ENCODE data around the gene RFX2. TPM values are rescaled to one million over a fixed set of nuclear protein-coding genes. Genes with fewer than 3 reads are reported as not detected.

RFX2 gene
- total RNA-seq, 1 experiment from 2014 or later, result 10.5 TPM

DNA sequence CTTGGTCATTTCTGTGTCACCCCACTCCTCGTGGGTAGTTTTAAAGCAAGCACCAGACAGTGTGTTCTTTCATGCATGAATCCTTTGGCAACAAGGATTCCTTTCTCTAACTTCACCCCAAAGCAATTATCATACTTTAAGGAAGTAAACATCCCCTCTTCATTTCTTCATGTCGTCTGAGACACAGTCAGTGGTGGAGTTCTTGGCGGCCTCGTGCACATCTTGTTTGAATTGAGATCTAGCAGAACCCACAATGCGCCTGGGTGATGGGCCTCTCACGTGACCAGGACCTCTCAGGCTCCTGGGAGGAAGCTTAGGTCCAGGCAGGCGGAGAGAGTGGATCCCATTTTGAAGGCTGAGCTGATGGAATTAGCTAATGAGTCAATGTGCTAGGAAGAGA lies 27.8 kb upstream of the RFX2 start:
- no peaks in the 10 kb centered on the region for H3K4me1 ChIP-seq (ENCODE audit: insufficient read depth, low read length)
- no TSS peak for BruUV-seq (replicated peaks)
- H3K27ac ChIP-seq (ENCODE audit: low read length), result no peak overlapping the region
- H3K79me2 ChIP-seq (ENCODE audit: low read length), result no peaks in the 10 kb centered on the region
- no peak overlapping the region for H3K4me2 ChIP-seq (ENCODE audit: low read length)
- TF ChIP-seq EZH2phosphoT487 (IDR thresholded peaks at IDR 0.05; ENCODE audit: borderline replicate concordance, low read length), result no peak
- TF ChIP-seq, protein P1, sequence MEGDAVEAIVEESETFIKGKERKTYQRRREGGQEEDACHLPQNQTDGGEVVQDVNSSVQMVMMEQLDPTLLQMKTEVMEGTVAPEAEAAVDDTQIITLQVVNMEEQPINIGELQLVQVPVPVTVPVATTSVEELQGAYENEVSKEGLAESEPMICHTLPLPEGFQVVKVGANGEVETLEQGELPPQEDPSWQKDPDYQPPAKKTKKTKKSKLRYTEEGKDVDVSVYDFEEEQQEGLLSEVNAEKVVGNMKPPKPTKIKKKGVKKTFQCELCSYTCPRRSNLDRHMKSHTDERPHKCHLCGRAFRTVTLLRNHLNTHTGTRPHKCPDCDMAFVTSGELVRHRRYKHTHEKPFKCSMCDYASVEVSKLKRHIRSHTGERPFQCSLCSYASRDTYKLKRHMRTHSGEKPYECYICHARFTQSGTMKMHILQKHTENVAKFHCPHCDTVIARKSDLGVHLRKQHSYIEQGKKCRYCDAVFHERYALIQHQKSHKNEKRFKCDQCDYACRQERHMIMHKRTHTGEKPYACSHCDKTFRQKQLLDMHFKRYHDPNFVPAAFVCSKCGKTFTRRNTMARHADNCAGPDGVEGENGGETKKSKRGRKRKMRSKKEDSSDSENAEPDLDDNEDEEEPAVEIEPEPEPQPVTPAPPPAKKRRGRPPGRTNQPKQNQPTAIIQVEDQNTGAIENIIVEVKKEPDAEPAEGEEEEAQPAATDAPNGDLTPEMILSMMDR (conservative IDR thresholded peaks at IDR 0.05; ENCODE audit: low read depth, low read length), result no peak
- no peak for TF ChIP-seq EZH2 (IDR thresholded peaks at IDR 0.05; ENCODE audit: low read length, unreplicated experiment)
- no peaks in the 10 kb centered on the region for H3K27me3 ChIP-seq (ENCODE audit: low read length)
- ChIA-PET CTCF (interaction anchor here (0.6 kb wide), 1 partner anchor 501 kb away, joined by 3 read pairs; no protein-coding TSS in a partner anchor), POLR2A (ENCODE audit: unreplicated experiment) (no interaction called here)
- H3K9ac ChIP-seq (ENCODE audit: low read length), result no peak overlapping the region
- no peak for DNase-seq
- no peaks in the 10 kb centered on the region for H3K9me2 ChIP-seq (replicated peaks; ENCODE audit: low read length)
- no peaks in the 10 kb centered on the region for H3K36me3 ChIP-seq (ENCODE audit: low read depth, low read length)
- intact Hi-C loops (cut with micrococcal nuclease), result no loop called here
- no peak overlapping the region for H2AFZ ChIP-seq (ENCODE audit: low read length)
- H4K20me1 ChIP-seq (ENCODE audit: low read length), result no peaks in the 10 kb centered on the region
- no peak overlapping the region for H3K4me3 ChIP-seq (ENCODE audit: low read length)
- H3K9me3 ChIP-seq (ENCODE audit: low read length), result no peaks in the 10 kb centered on the region
- H3F3A ChIP-seq (ENCODE audit: low read length, unreplicated experiment), result no peaks in the 10 kb centered on the region
- ATAC-seq, result no peak

DNA sequence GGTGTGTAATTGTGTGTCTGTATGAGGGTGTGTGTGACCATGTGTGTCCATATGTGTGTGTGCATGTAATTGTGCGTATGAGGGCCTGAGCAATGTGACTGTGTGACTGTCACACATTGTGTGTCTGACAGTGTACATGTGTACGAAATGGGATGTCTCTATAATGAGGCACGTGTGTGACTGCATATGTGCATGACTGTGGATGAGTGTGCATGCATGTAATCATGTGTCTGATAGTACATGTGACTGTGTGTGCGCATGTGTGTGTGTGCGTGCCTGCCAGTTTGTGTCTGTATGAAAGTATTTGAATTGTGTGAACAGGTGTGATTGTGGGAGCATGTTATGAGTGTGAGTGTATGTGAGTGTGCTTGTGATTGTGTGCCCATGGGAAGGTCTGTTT lies 22.9 kb upstream of the RFX2 start:
- no TSS peak for BruUV-seq (replicated peaks)
- H3K4me2 ChIP-seq (ENCODE audit: low read length), result no peak overlapping the region
- no peak for TF ChIP-seq EZH2phosphoT487 (IDR thresholded peaks at IDR 0.05; ENCODE audit: borderline replicate concordance, low read length)
- TF ChIP-seq, protein P1 (conservative IDR thresholded peaks at IDR 0.05; ENCODE audit: low read depth, low read length), result no peak
- no peak for TF ChIP-seq EZH2 (IDR thresholded peaks at IDR 0.05; ENCODE audit: low read length, unreplicated experiment)
- no peaks in the 10 kb centered on the region for H3K9me3 ChIP-seq (ENCODE audit: low read length)
- no peaks in the 10 kb centered on the region for H3K79me2 ChIP-seq (ENCODE audit: low read length)
- no peak overlapping the region for H3K27ac ChIP-seq (ENCODE audit: low read length)
- H3K27me3 ChIP-seq (ENCODE audit: low read length), result no peaks in the 10 kb centered on the region
- H4K20me1 ChIP-seq (ENCODE audit: low read length), result no peaks in the 10 kb centered on the region
- ChIA-PET CTCF (no interaction called here), POLR2A (ENCODE audit: unreplicated experiment) (no interaction called here)
- intact Hi-C loops (cut with micrococcal nuclease), result no loop called here
- H3K9me2 ChIP-seq (replicated peaks; ENCODE audit: low read length), result no peaks in the 10 kb centered on the region
- no peaks in the 10 kb centered on the region for H3K36me3 ChIP-seq (ENCODE audit: low read depth, low read length)
- no peaks in the 10 kb centered on the region for H3F3A ChIP-seq (ENCODE audit: low read length, unreplicated experiment)
- no peak overlapping the region for H3K9ac ChIP-seq (ENCODE audit: low read length)
- DNase-seq, result no peak
- no peaks in the 10 kb centered on the region for H3K4me1 ChIP-seq (ENCODE audit: insufficient read depth, low read length)
- no peak for ATAC-seq
- no peak overlapping the region for H3K4me3 ChIP-seq (ENCODE audit: low read length)
- H2AFZ ChIP-seq (ENCODE audit: low read length), result no peak overlapping the region

DNA sequence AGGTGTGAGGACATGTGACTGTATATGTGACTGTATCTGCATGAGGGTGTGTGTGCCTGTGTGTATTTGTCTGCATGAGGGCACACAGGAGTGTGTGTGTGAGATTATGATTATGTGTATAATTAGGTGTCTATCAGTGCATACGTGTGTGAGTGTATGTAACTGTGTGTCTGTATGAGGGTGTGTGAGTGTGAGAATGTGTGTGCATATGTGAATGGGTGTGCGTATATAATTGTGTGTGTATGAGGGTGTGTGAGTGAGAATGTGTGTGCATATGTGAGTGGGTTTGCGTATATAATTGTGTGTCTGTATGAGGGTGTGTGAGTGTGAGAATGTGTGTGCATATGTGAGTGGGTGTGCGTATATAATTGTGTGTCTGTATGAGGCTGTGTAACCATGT lies 22.2 kb upstream of the RFX2 start:
- no peaks in the 10 kb centered on the region for H3K9me2 ChIP-seq (replicated peaks; ENCODE audit: low read length)
- H3K27ac ChIP-seq (ENCODE audit: low read length), result no peak overlapping the region
- no peaks in the 10 kb centered on the region for H3F3A ChIP-seq (ENCODE audit: low read length, unreplicated experiment)
- ChIA-PET CTCF (no interaction called here), POLR2A (ENCODE audit: unreplicated experiment) (no interaction called here)
- H3K27me3 ChIP-seq (ENCODE audit: low read length), result no peaks in the 10 kb centered on the region
- DNase-seq, result no peak
- no peaks in the 10 kb centered on the region for H3K79me2 ChIP-seq (ENCODE audit: low read length)
- no peak for ATAC-seq
- no peak overlapping the region for H2AFZ ChIP-seq (ENCODE audit: low read length)
- no peaks in the 10 kb centered on the region for H3K4me1 ChIP-seq (ENCODE audit: insufficient read depth, low read length)
- H3K9ac ChIP-seq (ENCODE audit: low read length), result no peak overlapping the region
- H3K4me2 ChIP-seq (ENCODE audit: low read length), result no peak overlapping the region
- no peak overlapping the region for H3K4me3 ChIP-seq (ENCODE audit: low read length)
- no TSS peak for BruUV-seq (replicated peaks)
- H3K9me3 ChIP-seq (ENCODE audit: low read length), result no peaks in the 10 kb centered on the region
- no peaks in the 10 kb centered on the region for H4K20me1 ChIP-seq (ENCODE audit: low read length)
- TF ChIP-seq EZH2 (IDR thresholded peaks at IDR 0.05; ENCODE audit: low read length, unreplicated experiment), result no peak
- TF ChIP-seq, protein P1 (conservative IDR thresholded peaks at IDR 0.05; ENCODE audit: low read depth, low read length), result no peak
- intact Hi-C loops (cut with micrococcal nuclease), result no loop called here
- no peaks in the 10 kb centered on the region for H3K36me3 ChIP-seq (ENCODE audit: low read depth, low read length)

Data from PC-3 (cell line).